GM19025 (cell line): ENCODE measurements around the gene ABCA7.

Experiments used
- ATAC-seq: cut with Tn5 transposase; IDR thresholded peaks from one replicate; pipeline ENCODE4 v1.9.1; 2021; ENCODE audit warnings: mild to moderate bottlenecking, low read depth, moderate library complexity; ENCODE audit not compliant: unreplicated experiment

Gene ABCA7

GRCh38 chr19:1003283-1003682 lies 36.6 kb upstream of the ABCA7 start:
- ATAC-seq: no peak

GRCh38 chr19:1004204-1004802 lies 35.6 kb upstream of the ABCA7 start:
- ATAC-seq: no peak

- no peak for ATAC-seq
These were observed 34.9 kb upstream of the ABCA7 start for GRCh38 chr19:1004803-1005664.

- no peak for ATAC-seq
These were observed 33.1 kb upstream of the ABCA7 start for GRCh38 chr19:1006711-1007398.

- no peak for ATAC-seq
These were observed 32.3 kb upstream of the ABCA7 start for GRCh38 chr19:1007399-1008251.

GRCh38 chr19:1008268-1009040 lies 31.5 kb upstream of the ABCA7 start:
- ATAC-seq: no peak

GRCh38 chr19:1009041-1009980 lies 30.6 kb upstream of the ABCA7 start:
- no peak for ATAC-seq

GRCh38 chr19:1009981-1010538 lies 29.8 kb upstream of the ABCA7 start:
- ATAC-seq: no peak

- no peak for ATAC-seq
These were observed 29.1 kb upstream of the ABCA7 start for GRCh38 chr19:1010586-1011510.

- ATAC-seq: no peak
These were observed 28.0 kb upstream of the ABCA7 start for GRCh38 chr19:1011831-1012333.

- ATAC-seq: no peak
These were observed 27.6 kb upstream of the ABCA7 start for GRCh38 chr19:1012334-1012733.

GRCh38 chr19:1013218-1013617 lies 26.7 kb upstream of the ABCA7 start:
- no peak for ATAC-seq

GRCh38 chr19:1014161-1015060 lies 25.5 kb upstream of the ABCA7 start:
- no peak for ATAC-seq

- ATAC-seq: no peak
These were observed 24.7 kb upstream of the ABCA7 start for GRCh38 chr19:1015061-1015781.

GRCh38 chr19:1015782-1016646 lies 23.9 kb upstream of the ABCA7 start:
- no peak for ATAC-seq
